Measurements from ENCODE around the gene KLHDC7B.
"Not testable (repeated sequence)": the region's sequence is repeated elsewhere in the genome, so short reads cannot be mapped to it uniquely, and the experiment has no call there.

KLHDC7B gene

DNA sequence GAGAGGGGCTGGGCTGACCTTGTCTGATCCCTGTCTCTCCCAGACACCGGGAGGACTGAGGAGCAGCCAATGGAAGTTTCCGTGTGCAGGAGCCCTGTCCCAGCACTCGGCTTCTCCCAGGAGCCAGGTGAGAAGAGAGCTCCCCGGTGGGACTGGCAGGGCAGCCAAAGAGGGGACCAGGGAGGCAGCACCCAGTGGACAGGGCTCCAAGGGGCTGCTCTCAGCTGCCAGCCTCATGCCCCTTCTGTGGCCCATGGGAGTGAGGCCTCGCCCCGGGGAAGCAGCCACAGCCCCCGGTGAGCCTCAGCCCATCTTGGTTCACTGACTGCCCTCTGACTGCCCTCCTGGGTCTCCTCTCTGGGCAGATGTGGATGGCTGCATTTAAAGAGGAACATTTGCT lies 27.1 kb upstream of the KLHDC7B start:
- DNase-seq = no peak

DNA sequence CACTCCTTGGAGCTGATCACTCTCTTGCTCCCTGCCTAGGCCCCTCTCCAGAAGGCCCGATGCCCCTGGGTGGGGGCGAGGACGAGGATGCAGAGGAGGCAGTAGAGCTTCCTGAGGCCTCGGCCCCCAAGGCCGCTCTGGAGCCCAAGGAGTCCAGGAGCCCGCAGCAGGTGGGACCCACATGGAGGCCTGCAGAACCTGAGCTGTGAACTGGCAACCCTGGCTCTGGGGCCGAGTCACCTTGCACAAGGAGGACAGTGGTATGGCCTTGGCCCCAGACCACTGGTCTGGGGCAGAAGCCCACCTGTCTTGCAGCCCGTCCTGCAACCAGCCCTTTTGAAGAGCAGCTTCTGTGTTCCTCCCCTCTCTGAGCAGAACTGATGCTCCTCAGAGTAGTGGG lies 26.5 kb upstream of the KLHDC7B start:
- no peak for DNase-seq

DNA sequence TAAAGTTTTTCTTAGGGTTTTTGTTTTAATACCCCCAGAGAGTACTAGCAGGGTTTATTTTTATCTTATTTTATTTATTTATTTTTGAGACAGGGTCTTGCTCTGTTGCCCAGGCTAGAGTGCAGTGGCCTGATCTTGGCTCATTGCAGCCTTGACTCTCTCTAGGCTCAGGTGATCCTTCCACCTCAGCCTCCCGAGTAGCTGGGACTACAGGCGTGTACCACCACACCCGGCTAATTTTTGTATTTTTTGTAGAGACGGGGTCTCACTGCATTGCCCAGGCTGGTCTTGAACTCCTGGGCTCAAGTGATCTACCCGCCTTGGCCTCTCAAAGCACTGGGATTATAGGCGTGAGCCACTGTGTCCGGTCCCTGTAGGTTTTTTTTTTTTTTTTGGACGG lies 25.5 kb upstream of the KLHDC7B start:
- DNase-seq = not testable (repeated sequence)

DNA sequence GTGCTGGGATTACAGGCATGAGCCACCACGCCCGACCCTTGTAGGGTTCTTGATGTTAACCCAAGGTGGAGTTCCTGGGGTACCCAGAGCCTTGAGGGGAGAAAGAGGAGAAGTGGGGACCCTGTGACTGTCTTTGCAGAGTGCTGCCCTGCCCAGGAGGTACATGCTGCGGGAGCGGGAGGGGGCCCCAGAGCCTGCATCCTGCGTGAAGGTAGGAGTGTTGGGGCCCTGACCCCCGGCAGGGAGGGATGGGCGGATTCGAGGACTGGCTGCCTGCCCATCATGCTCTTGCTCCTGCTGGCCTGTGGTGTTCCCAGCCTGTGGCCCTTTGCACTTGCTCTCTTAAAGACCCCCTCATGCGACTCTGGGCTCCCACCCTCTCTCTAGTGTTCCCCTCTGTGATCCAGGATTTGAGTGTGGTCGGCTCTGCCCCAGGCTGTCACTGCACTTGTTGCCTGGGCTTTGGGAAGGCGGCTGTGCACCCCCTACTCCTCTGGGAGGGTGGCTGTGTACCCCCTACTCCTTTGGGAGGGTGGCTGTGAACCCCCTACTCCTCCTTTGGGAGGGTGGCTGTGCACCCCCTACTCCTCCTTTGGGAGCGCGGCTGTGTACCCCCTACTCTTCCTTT lies 24.8 kb upstream of the KLHDC7B start:
- no peak for DNase-seq

DNA sequence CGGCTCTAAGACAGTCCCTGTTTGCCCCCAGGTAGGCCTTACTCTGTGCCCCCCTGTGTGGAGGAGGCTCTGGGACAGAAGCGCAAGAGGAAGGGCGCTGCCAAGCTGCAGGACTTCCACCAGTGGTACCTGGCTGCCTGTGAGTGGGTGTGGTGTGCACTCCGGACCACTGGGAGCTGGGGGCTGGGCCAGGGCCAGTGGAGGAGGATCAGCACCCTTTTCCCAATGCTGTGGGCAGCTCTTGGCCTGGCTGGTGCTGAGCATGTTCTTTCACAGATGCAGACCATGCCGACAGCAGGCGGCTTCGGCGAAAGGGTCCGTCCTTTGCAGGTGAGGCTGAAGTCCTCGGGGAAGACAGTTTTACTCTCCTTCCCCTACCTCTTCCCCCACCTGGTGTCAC lies 24.0 kb upstream of the KLHDC7B start:
- no peak for DNase-seq

DNA sequence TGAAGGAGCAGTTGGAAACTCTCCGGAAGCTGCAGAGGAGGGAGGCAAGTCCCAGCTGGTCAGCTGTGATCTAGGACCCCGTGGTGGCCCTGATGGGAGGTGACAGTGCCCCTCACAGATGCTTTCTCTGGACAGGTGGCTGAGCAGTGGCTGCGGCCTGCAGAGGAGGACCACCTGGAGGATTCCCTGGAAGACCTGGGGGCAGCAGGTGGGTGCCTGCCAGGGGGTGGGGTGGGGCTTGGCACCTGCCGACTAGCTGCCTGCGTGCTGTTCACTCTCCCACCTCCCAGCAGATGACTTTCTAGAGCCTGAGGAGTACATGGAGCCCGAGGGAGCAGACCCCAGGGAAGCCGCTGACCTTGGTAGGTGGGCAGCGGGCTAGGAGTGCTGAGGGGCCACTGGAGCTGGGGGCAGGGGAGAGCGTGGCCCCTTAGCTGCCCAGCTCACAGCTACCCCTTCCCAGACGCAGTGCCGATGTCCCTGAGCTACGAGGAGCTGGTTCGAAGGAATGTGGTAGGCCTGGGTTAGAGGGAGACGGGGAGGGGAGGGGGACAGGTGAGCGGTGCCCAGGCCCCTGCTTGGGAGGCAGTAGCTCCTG lies 23.4 kb upstream of the KLHDC7B start:
- no peak for DNase-seq

DNA sequence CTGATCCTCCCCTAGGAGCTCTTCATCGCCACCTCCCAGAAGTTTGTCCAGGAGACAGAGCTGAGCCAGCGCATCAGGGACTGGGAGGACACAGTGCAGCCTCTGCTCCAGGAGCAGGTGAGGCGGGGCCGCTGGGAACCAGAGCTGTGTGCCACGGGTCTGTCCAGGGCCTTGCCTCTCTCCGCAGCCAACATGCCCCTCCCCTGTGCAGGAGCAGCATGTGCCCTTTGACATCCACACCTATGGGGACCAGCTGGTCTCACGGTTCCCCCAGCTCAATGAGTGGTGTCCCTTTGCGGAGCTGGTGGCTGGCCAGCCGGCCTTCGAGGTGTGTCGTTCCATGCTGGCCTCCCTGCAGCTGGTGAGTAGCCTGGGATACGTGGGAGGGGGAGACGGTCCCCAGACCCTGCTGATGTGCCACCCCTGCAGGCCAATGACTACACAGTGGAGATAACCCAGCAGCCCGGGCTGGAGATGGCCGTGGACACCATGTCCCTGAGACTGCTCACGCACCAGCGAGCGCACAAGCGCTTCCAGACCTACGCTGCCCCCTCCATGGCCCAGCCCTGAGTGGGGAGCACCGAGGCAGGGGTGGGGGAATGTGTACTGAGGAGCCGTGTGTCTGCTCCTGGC lies 22.8 kb upstream of the KLHDC7B start:
- DNase-seq = no peak

DNA sequence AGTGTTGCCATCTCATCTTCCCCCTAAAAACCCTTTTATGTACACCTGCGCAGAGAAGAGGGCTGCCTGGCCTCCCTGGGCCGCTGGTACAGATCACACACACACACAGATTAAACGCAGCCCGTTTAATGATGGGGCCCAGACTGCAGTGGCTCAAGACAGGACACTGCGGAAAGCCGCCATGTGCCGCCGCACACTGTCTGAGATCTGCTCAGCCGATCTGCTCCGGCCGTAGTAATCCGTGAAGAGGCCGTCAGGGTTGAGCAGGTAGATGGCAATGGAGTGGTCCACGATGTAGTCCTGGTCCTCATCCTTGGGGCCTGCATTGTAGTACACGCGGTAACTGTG lies 22.3 kb upstream of the KLHDC7B start:
- no peak for DNase-seq

DNA sequence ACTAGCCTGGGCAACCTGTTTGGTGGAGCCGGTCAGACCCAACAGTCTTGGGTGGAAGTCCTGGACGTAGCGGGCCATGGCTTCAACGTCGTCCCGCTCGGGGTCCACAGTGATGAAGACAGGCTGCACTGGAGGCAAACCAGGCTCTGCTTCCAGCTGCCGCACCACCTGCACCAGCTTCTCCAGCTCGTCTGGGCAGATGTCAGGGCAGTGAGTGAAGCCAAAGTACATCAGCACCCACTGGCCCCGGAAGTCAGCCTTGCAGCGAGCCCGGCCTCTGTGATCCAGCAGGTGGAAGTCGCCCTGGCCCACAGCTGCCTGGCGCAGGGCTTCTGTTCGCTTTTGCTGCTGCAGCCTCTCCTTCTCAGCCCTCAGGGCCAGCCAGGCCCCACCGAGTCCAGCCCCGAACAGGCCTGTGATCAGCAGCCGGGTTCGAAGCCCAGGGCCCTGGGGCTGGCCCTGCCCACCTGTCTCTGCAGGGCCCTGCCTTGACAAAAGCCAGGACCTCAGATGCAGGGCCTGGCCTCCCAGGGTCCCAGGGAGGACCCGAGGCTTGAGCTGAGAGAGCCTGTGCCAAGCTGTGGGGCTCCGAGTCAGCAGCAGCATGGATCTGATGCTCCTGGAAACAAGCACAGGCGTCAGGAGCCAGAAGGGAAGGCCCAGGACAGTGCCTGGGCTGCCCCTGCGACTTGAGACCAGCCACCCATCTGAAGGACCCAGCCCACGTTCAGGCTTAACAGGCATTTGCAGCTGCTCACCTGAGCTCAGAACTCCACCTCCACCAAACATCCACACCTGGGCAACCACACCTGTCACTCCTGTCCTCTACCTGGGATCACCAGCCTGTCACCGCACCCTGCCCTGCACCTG lies 21.7 kb upstream of the KLHDC7B start:
- DNase-seq = no peak

DNA sequence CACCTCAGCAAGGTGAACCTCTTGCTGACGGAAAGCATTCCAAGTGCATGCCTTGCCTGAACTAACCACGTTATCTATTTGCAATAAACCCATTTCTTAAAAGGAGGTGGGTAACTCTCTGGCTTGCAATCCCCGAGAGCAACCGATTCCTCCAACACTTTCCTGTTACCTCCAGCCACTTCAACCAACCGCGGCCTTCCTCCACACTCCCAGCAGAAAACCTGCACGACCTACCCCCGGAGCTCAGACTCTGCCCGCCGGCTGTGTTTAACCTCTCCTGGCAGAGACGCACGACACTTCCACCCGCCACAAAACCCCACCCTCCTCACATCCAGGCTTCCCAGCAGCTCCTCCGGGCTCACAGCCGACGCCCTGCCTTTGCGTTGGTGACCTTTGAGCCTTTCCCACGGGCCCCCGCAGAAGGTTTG lies 21.0 kb upstream of the KLHDC7B start:
- DNase-seq = no peak

DNA sequence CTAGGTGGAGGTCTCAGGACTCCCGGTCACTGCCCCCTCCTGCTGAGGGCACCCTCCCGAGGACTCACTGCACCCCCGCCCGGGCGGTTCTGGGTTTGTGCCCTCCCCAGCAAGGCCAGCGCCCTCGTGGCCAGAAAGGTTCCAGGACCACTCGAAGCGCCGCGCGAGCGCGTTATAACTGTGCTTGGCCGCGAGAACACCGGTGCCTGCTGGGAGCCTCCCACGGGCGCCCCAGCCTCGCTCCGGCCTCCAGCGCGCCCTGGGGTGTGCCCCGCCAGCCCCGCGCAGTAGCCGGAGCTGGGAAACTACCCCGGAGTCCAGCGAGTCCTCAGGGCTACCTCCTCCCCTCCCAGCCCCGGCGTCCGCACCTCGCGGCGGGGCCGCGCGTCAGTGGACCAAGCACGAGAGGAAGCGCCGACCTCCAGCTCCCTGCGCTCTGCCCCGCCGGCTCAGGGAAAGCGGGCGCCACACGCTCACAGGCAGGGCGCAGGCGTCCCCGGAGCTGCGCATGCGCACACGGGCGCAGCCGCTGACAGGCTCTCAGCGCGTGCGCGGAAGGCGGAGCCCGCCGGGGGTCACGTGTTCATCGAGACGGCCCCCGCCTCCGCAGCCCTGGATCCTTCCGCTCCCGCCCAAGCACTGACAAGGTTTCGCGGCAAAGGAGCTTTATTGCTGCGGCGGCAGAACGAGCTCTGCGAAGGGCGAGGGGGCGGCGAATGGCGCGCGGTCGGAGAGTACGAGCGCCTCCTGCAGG lies 20.4 kb upstream of the KLHDC7B start, which contains the start of gene SCO2:
SCO2 (minus strand) TSS at position 495 of the 754 bp plus-strand sequence. CDS start 1,187 bp downstream, outside the sequence.
- DNase-seq = peak; percentile 96

DNA sequence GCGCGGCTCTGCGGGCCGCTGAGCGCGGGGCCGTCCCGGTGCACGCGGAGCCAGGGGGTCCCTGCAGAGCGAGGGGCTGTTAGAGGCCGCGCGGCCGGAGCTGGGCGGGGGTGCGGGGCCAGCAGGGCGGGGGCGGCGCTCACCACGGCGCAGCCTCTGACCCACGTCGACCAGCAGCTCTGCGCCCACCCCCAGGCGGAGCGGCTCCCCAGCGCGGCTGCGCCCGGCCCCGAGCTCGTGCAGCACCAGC lies 19.9 kb upstream of the KLHDC7B start:
- no peak for DNase-seq

DNA sequence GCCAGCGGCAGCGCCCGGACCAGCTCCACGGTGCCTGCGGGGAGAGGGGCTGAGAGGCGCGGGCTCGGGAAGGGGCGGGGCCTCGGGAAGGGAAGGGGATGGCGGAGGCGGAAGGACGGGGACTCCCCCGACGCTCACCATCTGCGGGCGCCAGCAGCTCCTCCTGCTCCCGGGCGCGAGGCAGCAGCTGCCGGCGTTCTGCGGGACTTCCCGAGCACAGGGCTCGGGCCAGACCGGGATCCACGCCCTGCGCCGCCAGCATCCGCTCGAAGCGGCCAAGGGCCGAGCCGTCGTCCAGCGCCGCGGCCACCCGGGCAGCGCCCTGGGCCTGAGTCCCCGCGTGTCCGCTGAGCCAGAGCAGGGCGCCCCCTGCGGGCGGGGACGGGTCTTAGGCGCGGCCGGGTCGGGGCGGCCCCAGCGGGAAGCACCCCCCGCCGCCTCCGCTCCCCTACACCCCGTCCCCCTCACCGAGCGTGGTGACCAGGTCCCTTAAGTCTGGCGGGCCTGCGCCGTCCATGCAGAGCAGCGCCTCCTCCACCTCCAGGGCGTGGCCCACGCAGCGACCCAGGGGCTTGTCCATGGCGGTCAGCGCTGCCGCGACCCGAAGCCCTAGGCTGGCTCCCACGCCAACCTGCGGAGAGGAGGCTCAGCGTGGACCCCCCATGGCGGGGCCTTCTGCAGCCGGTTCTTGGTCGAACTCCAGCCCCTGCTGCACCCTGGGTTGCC lies 19.4 kb upstream of the KLHDC7B start:
- peak; percentile 69 for DNase-seq

DNA sequence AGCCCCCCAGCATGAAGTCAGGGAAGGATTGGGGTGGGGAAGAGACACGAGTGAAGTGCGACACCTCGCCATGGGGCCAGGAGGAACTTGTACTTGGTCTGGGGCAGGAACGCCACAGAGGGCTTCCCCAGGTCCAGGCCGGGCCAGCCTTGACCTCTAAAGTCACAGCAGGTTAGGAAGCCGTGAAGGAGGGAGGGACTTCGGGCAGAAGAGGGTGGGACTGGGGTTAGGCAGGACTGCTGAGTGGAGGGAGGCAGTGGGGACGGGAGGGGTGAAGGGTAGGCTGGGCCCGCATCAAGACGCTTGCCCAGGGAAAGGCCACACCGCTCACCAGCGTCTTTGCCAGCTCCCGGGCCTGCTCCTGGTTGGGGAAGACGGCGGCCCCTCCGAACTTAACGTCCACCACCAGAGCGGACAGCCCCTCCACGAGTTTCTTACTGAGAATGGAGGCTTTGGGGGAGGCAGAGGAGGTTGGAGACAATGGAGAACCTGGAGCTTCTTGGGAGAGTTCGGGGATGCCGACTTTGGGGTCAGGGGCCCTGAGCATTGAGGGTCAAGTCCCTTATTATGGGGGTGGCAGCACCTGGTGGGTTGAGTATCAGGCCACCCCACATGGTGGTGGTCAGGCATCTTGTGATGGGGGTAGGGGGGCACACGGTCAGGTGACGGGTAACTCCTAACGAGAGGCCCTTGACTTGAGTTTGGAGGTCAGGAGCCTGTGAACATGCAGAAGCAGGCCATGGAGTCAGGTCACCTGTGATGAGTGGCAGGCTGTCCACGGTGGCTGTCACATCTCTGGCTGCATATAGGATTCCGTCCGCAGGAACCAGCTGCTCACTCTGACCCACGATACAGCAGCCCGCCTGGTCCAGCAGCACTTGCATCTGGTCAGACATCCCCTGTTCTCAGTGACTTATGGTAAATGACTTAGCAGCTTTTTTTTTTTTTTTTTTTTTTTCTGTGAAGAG lies 18.6 kb upstream of the KLHDC7B start:
- no peak for DNase-seq

DNA sequence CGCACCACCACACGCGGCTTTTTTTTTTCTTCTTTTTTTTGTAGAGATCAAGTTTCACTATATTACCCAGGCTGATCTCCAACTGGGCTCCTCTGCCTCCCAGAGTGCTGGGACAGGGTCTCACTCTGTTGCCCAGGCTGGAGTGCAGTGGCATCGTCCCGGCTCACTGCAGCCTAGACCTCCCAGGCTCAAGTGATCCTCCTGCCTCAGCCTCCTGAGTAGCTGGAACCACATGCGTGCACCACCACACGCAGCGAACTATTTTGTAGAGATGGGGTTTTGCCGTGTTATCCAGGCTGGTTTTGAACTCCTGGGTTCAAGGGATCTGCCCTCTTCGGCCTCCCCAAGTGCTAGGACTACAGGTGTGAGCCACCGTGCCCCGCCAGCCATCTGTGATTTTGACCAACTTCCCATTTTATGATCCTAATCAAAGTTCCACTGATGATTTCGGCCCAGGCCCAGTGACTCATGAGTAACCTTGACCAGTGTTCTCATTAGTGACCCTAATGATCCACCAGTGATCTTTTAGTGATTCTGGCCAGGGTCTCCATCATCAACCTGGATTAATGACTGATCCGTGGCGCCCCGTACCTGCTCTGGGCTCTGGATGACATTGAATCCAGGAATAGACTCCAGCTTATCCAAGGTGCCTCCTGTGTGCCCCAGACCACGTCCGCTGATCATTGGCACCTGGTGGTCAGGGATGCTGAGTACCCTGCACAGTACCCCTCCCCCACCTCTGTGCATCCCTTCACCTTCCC lies 17.6 kb upstream of the KLHDC7B start:
- no peak for DNase-seq

DNA sequence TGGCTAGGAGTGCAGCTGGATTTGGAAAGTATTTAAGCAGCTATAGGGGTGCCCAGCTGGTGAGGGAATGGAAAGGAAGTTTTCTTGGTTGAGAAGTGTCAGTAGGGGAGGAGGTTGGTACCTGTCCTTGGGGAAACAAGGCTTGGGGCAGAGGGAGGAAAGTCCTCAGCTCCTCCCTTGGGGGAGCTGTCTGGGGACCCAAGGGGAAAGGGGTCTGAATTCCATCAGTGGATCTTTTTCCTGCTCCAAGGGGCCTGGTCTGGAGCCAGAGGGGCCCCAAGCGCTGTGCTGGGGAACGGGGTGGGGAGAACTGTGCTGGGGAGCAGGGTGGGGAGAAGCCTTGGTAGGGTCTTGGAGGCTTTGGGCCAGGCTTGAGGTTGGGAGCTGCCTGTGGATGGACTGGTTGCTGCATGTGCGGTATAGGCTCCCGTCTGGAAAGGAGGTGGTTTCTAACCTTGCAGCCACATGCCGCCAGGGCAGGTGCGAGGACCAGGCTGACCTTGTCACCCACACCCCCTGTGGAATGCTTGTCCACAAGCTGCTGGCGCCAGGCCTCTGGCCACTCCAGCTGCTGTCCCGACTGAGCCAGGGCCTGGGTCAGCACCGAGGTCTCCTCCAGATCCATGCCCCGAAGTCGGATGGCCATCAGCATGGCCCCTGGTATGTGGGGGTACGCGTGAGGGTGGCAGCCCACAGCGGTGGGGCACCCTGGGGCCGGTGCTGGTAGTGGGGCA lies 16.9 kb upstream of the KLHDC7B start:
- DNase-seq = no peak

DNA sequence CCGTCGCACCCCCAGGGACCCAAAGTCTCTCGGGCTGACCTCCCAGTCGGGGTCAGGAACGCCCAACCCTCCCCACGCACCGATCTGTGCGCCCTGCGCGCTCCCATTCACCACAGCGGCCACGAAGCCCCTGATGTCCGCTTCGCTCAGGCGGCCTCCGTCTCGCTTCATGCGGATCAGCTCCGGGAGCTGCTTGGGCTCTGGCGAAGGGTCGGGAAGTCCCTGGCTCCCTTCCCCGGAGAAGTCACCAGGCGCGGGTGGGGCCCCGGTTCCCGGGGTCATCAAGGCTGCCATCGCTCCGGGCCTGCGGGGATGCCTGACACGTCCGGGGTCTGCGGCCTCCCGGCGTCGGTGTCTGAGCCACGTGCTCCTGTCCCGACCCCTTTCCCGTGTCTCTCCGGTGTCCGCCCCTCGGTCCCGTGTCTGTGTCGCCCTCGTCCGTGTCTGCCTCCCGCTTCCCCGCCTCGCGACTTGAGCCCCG lies 16.2 kb upstream of the KLHDC7B start:
- no peak for DNase-seq

DNA sequence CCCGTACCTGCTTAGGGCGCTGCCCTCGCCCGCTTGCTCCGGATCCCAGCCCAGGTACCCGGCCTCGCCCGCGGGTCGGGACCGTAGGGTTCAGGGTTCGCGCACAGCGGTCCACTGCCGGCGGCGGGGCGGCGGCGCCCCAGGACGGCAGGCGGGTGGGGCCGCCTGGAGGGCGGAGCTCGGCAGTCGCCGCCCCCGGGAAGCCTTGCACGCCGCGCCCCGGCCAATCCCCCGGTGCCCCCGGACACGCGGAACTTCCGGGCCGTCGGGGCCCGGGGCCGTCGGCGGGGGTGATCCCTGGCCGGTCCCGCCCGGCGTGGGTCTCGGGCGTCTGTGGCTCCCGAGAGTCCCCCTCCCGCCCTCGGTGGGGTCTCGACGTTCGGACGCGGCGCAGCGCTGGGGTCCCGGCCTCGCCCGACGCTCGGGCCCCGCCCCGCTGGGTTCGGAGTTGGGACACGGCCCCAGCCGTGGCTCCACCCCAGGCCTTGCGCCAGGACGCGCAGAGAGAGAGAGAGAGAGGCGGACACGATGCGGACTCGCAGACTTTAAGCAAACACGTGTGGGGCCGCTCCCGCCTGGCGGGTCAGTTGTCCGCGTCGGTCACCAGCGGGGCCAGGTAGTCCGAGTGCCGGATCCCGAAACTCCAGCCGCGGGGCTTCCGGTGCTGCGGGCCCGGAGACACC lies 15.7 kb upstream of the KLHDC7B start, which contains the start of gene TYMP:
TYMP (minus strand) TSS at position 116 of the 683 bp plus-strand sequence. CDS start 303 bp downstream, outside the sequence.
- DNase-seq = peak; percentile 54

DNA sequence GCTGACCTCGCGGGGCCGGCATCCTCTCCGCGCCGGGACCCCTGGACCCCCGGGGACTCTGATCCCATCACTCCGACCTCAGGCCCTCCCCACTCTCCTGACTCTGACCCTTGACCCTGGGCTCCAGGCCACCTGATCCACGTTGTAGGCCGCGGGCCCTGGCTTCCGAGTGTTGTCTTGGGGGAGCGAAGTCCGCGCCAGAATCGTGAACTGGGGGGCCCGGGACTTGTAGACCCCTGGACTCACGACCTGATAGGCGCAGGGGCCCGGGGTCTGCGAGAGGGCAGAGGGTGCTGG lies 15.2 kb upstream of the KLHDC7B start:
- DNase-seq = no peak
